GM23338 (cell line): ENCODE results near the gene POLR3A. TPM values are rescaled to one million over a fixed set of nuclear protein-coding genes. Genes with fewer than 3 reads are reported as not detected.

Source experiments
- ATAC-seq: fragments of 200-7000 bp; cut with Tn5 transposase; 3 replicates; pipeline ENCODE4 v1.9.1; 2020
- DNase-seq: peaks from one replicate; pipeline ENCODE4 v3.0.0-alpha.2; 2015; ENCODE audit warnings: low spot score
- H2AFZ ChIP-seq: fragments of 200-600 bp; sonication (generic); 2 replicates; pipeline ENCODE4 v1.8.0; 2016; ENCODE audit warnings: antibody characterized with exemption, mild to moderate bottlenecking, moderate library complexity
- H3F3A ChIP-seq: fragments of 200-600 bp; sonication (generic); replicated peaks from 2 replicates; pipeline ENCODE4 v1.8.0; 2017; ENCODE audit warnings: antibody characterized with exemption, mixed run types, low read depth
- H3K27ac ChIP-seq: fragments of 200-600 bp; sonication (generic); 2 replicates; pipeline ENCODE4 v1.6.1; 2016; ENCODE audit warnings: low read depth
- H3K27me3 ChIP-seq: fragments of 200-600 bp; sonication (generic); 2 replicates; pipeline ENCODE4 v1.8.0; 2016; ENCODE audit warnings: mild to moderate bottlenecking, mixed run types, moderate library complexity; ENCODE audit not compliant: insufficient read depth
- H3K36me3 ChIP-seq: fragments of 200-600 bp; sonication (generic); 2 replicates; pipeline ENCODE4 v1.8.0; 2016; ENCODE audit warnings: mild to moderate bottlenecking; ENCODE audit not compliant: insufficient read depth
- H3K4me1 ChIP-seq: fragments of 200-600 bp; sonication (generic); 2 replicates; pipeline ENCODE4 v1.8.0; 2016; ENCODE audit warnings: mild to moderate bottlenecking, moderate library complexity; ENCODE audit not compliant: insufficient read depth
- H3K4me2 ChIP-seq: fragments of 200-600 bp; sonication (generic); 2 replicates; pipeline ENCODE4 v1.7.1; 2017; ENCODE audit warnings: mixed run types
- H3K4me3 ChIP-seq: fragments of 200-600 bp; sonication (generic); 2 replicates; pipeline ENCODE4 v1.6.1; 2016; ENCODE audit warnings: mixed run types
- H3K79me2 ChIP-seq: fragments of 200-600 bp; sonication (generic); replicated peaks from 2 replicates; pipeline ENCODE4 v1.8.0; 2017; ENCODE audit warnings: mild to moderate bottlenecking; ENCODE audit not compliant: insufficient read depth
- H3K9me2 ChIP-seq: fragments of 200-600 bp; sonication (generic); 2 replicates; pipeline ENCODE4 v1.8.0; 2017; ENCODE audit not compliant: insufficient read depth
- H4K20me1 ChIP-seq: fragments of 200-600 bp; sonication (generic); replicated peaks from 2 replicates; pipeline ENCODE4 v1.8.0; 2017; ENCODE audit warnings: mild to moderate bottlenecking; ENCODE audit not compliant: insufficient read depth
- H3K27ac Mint-ChIP-seq: 2 replicates; pipeline ENCODE4 v1.8.0; 2020; ENCODE audit warnings: inconsistent platforms, mild to moderate bottlenecking, moderate library complexity, mixed read lengths
- H3K27me3 Mint-ChIP-seq: 3 replicates; pipeline ENCODE4 v1.8.0; 2022; ENCODE audit warnings: low read depth, mild to moderate bottlenecking, moderate library complexity, mixed read lengths, inconsistent platforms; ENCODE audit not compliant: insufficient read depth, poor library complexity
- H3K36me3 Mint-ChIP-seq: 3 replicates; pipeline ENCODE4 v1.8.0; 2021; ENCODE audit warnings: low read depth, mild to moderate bottlenecking, inconsistent platforms, moderate library complexity, mixed read lengths
- H3K4me1 Mint-ChIP-seq: 3 replicates; pipeline ENCODE4 v1.8.0; 2020; ENCODE audit warnings: mild to moderate bottlenecking, inconsistent platforms, mixed read lengths
- H3K4me3 Mint-ChIP-seq: 3 replicates; pipeline ENCODE4 v1.8.0; 2021; ENCODE audit warnings: moderate library complexity, mild to moderate bottlenecking, inconsistent platforms, mixed read lengths
- H3K9me3 Mint-ChIP-seq: 3 replicates; pipeline ENCODE4 v1.8.0; 2020; ENCODE audit warnings: moderate library complexity, mild to moderate bottlenecking, inconsistent platforms, mixed read lengths
- CREB1 ChIP-seq: fragments of 250-450 bp; sonication (Bioruptor Pico); IDR thresholded peaks from 2 replicates; pipeline ENCODE4 v1.5.0; 2020; ENCODE audit warnings: low read depth, mild to moderate bottlenecking, moderate library complexity
- ETS1 ChIP-seq: IDR thresholded peaks from 2 replicates; pipeline ENCODE4 v1.6.1; 2016; ENCODE audit warnings: antibody characterized with exemption
- EZH2 ChIP-seq: fragments of 200-600 bp; sonication (generic); IDR thresholded peaks from one replicate; pipeline ENCODE4 v1.8.0; 2017; ENCODE audit warnings: antibody characterized with exemption, mild to moderate bottlenecking, low read depth; ENCODE audit not compliant: unreplicated experiment
- EZH2phosphoT487 ChIP-seq: fragments of 200-600 bp; sonication (generic); IDR thresholded peaks from one replicate; pipeline ENCODE4 v1.8.1; 2018; ENCODE audit warnings: antibody characterized with exemption; ENCODE audit not compliant: unreplicated experiment
- NANOG ChIP-seq: IDR thresholded peaks from 2 replicates; pipeline ENCODE4 v1.6.1; 2016; ENCODE audit warnings: antibody characterized with exemption, borderline replicate concordance
- POLR2AphosphoS5 ChIP-seq: IDR thresholded peaks from 2 replicates; pipeline ENCODE4 v1.6.1; 2016; ENCODE audit warnings: antibody characterized with exemption, low read depth
- STAT1 ChIP-seq: IDR thresholded peaks from one replicate; pipeline ENCODE4 v1.6.1; 2016; ENCODE audit warnings: antibody characterized with exemption; ENCODE audit not compliant: unreplicated experiment
- ZNF331 ChIP-seq: fragments of 250-450 bp; sonication (Bioruptor Pico); IDR thresholded peaks from 2 replicates; pipeline ENCODE4 v1.5.0; 2020; ENCODE audit warnings: low read depth, mild to moderate bottlenecking, moderate library complexity
- polyA plus RNA-seq: library from polyadenylated mRNA; unstranded; fragments of >200 nt; fragmentation: Nextera tagmentation; extraction: Ambion mirVana; gene quantifications from 2 replicates; pipeline ENCODE4 v1.2.1, GENCODE V29; 2016
- total RNA-seq: library from RNA; depleted of rRNA; stranded (reverse); fragments of >200 nt; shearing (Covaris generic); gene quantifications from 2 replicates; pipeline ENCODE4 v1.2.3, GENCODE V29; 2014
- TF ChIP-seq, protein P1 (sequence below): IDR thresholded peaks from one replicate; pipeline ENCODE4 v1.6.1; 2018; ENCODE audit warnings: antibody characterized with exemption; ENCODE audit not compliant: unreplicated experiment
- TF ChIP-seq, protein P2 (sequence below), 2 experiments: fragments of 200-600 bp in 1 of 2; sonication (generic) in 1 of 2; conservative IDR thresholded peaks; 2 replicates each; pipeline versions ENCODE4 v1.5.1 to v1.6.1; 2016 to 2017; ENCODE audit warnings: antibody characterized with exemption in 2 of 2, low read depth in 2 of 2, mild to moderate bottlenecking in 2 of 2, moderate library complexity in 1 of 2
- TF ChIP-seq, protein P3 (sequence below): fragments of 250-450 bp; sonication (Bioruptor Pico); IDR thresholded peaks from 2 replicates; pipeline ENCODE4 v1.5.0; 2020; ENCODE audit warnings: mild to moderate bottlenecking, moderate library complexity

POLR3A gene
- total and polyA plus RNA-seq, 2 experiments from 2014 or later = 11.6 to 35.5 TPM

GRCh38 chr10:77962350-77963146, 66.8 kb downstream of the POLR3A start (continued):
- TF ChIP-seq, protein P1, sequence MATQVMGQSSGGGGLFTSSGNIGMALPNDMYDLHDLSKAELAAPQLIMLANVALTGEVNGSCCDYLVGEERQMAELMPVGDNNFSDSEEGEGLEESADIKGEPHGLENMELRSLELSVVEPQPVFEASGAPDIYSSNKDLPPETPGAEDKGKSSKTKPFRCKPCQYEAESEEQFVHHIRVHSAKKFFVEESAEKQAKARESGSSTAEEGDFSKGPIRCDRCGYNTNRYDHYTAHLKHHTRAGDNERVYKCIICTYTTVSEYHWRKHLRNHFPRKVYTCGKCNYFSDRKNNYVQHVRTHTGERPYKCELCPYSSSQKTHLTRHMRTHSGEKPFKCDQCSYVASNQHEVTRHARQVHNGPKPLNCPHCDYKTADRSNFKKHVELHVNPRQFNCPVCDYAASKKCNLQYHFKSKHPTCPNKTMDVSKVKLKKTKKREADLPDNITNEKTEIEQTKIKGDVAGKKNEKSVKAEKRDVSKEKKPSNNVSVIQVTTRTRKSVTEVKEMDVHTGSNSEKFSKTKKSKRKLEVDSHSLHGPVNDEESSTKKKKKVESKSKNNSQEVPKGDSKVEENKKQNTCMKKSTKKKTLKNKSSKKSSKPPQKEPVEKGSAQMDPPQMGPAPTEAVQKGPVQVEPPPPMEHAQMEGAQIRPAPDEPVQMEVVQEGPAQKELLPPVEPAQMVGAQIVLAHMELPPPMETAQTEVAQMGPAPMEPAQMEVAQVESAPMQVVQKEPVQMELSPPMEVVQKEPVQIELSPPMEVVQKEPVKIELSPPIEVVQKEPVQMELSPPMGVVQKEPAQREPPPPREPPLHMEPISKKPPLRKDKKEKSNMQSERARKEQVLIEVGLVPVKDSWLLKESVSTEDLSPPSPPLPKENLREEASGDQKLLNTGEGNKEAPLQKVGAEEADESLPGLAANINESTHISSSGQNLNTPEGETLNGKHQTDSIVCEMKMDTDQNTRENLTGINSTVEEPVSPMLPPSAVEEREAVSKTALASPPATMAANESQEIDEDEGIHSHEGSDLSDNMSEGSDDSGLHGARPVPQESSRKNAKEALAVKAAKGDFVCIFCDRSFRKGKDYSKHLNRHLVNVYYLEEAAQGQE = no peak
- no peak for TF ChIP-seq ZNF331 (CRISPR knock-in tag)
- TF ChIP-seq CREB1 (CRISPR knock-in tag) = no peak
- TF ChIP-seq POLR2AphosphoS5 = no peak

DNA sequence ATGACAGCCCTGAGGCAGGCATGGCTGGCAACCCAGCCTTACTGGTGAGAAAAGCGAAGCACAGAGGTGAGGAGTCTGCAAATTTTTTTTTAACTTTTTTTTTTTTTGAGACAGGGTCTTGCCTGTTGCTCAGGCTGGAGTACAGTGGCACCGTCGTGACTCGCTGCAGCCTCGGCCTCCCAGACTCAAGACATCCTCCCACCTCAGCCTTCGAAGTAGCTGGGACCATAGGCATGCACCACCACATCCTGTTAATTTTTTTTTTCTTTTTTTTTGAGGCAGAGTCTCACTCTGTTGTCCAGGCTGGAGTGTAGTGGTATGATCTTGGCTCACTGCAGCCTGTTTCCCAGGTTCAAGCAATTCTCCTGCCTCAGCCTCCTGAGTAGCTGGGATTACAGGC, 67.6 kb downstream of the POLR3A start:
- TF ChIP-seq, protein P2, sequence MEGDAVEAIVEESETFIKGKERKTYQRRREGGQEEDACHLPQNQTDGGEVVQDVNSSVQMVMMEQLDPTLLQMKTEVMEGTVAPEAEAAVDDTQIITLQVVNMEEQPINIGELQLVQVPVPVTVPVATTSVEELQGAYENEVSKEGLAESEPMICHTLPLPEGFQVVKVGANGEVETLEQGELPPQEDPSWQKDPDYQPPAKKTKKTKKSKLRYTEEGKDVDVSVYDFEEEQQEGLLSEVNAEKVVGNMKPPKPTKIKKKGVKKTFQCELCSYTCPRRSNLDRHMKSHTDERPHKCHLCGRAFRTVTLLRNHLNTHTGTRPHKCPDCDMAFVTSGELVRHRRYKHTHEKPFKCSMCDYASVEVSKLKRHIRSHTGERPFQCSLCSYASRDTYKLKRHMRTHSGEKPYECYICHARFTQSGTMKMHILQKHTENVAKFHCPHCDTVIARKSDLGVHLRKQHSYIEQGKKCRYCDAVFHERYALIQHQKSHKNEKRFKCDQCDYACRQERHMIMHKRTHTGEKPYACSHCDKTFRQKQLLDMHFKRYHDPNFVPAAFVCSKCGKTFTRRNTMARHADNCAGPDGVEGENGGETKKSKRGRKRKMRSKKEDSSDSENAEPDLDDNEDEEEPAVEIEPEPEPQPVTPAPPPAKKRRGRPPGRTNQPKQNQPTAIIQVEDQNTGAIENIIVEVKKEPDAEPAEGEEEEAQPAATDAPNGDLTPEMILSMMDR (conservative IDR thresholded peaks at IDR 0.05; ENCODE audit: low read depth in 2 of 2) = no peak
- TF ChIP-seq NANOG = no peak
- TF ChIP-seq EZH2 = no peak
- TF ChIP-seq CREB1 (CRISPR knock-in tag) = no peak
- TF ChIP-seq ETS1 = no peak
- TF ChIP-seq, protein P3, sequence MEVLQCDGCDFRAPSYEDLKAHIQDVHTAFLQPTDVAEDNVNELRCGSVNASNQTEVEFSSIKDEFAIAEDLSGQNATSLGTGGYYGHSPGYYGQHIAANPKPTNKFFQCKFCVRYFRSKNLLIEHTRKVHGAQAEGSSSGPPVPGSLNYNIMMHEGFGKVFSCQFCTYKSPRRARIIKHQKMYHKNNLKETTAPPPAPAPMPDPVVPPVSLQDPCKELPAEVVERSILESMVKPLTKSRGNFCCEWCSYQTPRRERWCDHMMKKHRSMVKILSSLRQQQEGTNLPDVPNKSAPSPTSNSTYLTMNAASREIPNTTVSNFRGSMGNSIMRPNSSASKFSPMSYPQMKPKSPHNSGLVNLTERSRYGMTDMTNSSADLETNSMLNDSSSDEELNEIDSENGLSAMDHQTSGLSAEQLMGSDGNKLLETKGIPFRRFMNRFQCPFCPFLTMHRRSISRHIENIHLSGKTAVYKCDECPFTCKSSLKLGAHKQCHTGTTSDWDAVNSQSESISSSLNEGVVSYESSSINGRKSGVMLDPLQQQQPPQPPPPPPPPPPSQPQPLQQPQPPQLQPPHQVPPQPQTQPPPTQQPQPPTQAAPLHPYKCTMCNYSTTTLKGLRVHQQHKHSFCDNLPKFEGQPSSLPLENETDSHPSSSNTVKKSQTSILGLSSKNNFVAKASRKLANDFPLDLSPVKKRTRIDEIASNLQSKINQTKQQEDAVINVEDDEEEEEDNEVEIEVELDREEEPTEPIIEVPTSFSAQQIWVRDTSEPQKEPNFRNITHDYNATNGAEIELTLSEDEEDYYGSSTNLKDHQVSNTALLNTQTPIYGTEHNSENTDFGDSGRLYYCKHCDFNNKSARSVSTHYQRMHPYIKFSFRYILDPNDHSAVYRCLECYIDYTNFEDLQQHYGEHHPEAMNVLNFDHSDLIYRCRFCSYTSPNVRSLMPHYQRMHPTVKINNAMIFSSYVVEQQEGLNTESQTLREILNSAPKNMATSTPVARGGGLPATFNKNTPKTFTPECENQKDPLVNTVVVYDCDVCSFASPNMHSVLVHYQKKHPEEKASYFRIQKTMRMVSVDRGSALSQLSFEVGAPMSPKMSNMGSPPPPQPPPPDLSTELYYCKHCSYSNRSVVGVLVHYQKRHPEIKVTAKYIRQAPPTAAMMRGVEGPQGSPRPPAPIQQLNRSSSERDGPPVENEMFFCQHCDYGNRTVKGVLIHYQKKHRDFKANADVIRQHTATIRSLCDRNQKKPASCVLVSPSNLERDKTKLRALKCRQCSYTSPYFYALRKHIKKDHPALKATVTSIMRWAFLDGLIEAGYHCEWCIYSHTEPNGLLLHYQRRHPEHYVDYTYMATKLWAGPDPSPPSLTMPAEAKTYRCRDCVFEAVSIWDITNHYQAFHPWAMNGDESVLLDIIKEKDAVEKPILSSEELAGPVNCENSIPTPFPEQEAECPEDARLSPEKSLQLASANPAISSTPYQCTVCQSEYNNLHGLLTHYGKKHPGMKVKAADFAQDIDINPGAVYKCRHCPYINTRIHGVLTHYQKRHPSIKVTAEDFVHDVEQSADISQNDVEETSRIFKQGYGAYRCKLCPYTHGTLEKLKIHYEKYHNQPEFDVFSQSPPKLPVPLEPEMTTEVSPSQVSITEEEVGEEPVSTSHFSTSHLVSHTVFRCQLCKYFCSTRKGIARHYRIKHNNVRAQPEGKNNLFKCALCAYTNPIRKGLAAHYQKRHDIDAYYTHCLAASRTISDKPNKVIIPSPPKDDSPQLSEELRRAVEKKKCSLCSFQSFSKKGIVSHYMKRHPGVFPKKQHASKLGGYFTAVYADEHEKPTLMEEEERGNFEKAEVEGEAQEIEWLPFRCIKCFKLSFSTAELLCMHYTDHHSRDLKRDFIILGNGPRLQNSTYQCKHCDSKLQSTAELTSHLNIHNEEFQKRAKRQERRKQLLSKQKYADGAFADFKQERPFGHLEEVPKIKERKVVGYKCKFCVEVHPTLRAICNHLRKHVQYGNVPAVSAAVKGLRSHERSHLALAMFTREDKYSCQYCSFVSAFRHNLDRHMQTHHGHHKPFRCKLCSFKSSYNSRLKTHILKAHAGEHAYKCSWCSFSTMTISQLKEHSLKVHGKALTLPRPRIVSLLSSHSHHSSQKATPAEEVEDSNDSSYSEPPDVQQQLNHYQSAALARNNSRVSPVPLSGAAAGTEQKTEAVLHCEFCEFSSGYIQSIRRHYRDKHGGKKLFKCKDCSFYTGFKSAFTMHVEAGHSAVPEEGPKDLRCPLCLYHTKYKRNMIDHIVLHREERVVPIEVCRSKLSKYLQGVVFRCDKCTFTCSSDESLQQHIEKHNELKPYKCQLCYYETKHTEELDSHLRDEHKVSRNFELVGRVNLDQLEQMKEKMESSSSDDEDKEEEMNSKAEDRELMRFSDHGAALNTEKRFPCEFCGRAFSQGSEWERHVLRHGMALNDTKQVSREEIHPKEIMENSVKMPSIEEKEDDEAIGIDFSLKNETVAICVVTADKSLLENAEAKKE (CRISPR knock-in tag) = no peak
- TF ChIP-seq POLR2AphosphoS5 = no peak
- no peak for TF ChIP-seq EZH2phosphoT487
- no peak for TF ChIP-seq ZNF331 (CRISPR knock-in tag)
- TF ChIP-seq STAT1 = no peak
- peaks cover 24% of the 10 kb centered on the region for H3K9me3 Mint-ChIP-seq

More for the DNA sequence above, 67.6 kb downstream of the POLR3A start:
- Mint-ChIP-seq H3K4me1 (peaks cover 5% of the 10 kb centered on the region), H3K27ac (no peak overlapping the region), H3K27me3 (peaks cover 5% of the 10 kb centered on the region), H3K36me3 (peaks cover 15% of the 10 kb centered on the region), H3K4me3 (no peak overlapping the region)
- no peak for ATAC-seq
- Histone ChIP-seq H3K36me3 (no peaks in the 10 kb centered on the region; the same call in 1 of the 2 replicates), H4K20me1 (no peaks in the 10 kb centered on the region), H3K9me2 (no peaks in the 10 kb centered on the region), H3K27me3 (no peaks in the 10 kb centered on the region), H2AFZ (no peak overlapping the region), H3K4me2 (no peak overlapping the region), H3K27ac (no peak overlapping the region), H3K4me3 (no peak overlapping the region), H3F3A (0 out of 2 replicates have a peak, but pooled peaks cover 2% of the 10 kb centered on the region), H3K79me2 (no peaks in the 10 kb centered on the region), H3K4me1 (no peaks in the 10 kb centered on the region; the same call in 1 of the 2 replicates)
- DNase-seq = no peak
